Fibroblast of skin of abdomen (primary cell): ENCODE measurements around the gene HK3.

Experiments
- DNase-seq: peaks from one replicate; pipeline ENCODE4 v3.0.0-alpha.2; 2013

Gene HK3

GRCh38 chr5:176849611-176850227 lies 49.4 kb downstream of the HK3 start:
- no peak for DNase-seq

- DNase-seq = no peak
Measured at GRCh38 chr5:176848651-176849050, 50.5 kb downstream of the HK3 start.

- no peak for DNase-seq
Measured at GRCh38 chr5:176847726-176848290, 51.3 kb downstream of the HK3 start.

- no peak for DNase-seq
Measured at GRCh38 chr5:176847148-176847547, 52.0 kb downstream of the HK3 start.

GRCh38 chr5:176846335-176847140 lies 52.6 kb downstream of the HK3 start:
- DNase-seq = no peak

- no peak for DNase-seq
Measured at GRCh38 chr5:176845392-176845713, 53.8 kb downstream of the HK3 start.

GRCh38 chr5:176844706-176845391 lies 54.3 kb downstream of the HK3 start:
- DNase-seq = peak; percentile 8

GRCh38 chr5:176844281-176844680 lies 54.9 kb downstream of the HK3 start:
- no peak for DNase-seq

GRCh38 chr5:176843673-176844072 lies 55.5 kb downstream of the HK3 start:
- DNase-seq = no peak

GRCh38 chr5:176837707-176838115 lies 61.4 kb downstream of the HK3 start:
- peak; percentile 85 for DNase-seq

- DNase-seq = no peak
Measured at GRCh38 chr5:176836811-176837706, 62.1 kb downstream of the HK3 start.

GRCh38 chr5:176835918-176836317 lies 63.2 kb downstream of the HK3 start:
- DNase-seq = no peak

GRCh38 chr5:176833286-176833685 lies 65.9 kb downstream of the HK3 start:
- no peak for DNase-seq

GRCh38 chr5:176832162-176832561 lies 67.0 kb downstream of the HK3 start:
- DNase-seq = no peak

GRCh38 chr5:176831425-176831824 lies 67.7 kb downstream of the HK3 start:
- no peak for DNase-seq

- DNase-seq = no peak
Measured at GRCh38 chr5:176830995-176831423, 68.1 kb downstream of the HK3 start.
